OCI-M2 (cell line): ENCODE data around the gene MRPL55.
A peak's percentile ranks its signal among the peaks of the same experiment; 100 is the strongest.

ENCODE experiments used
- DNase-seq: peaks from one replicate; lab custom pipeline; 2025; ENCODE audit not compliant: unreplicated experiment; lab: John Stamatoyannopoulos, UW

MRPL55 gene

DNA sequence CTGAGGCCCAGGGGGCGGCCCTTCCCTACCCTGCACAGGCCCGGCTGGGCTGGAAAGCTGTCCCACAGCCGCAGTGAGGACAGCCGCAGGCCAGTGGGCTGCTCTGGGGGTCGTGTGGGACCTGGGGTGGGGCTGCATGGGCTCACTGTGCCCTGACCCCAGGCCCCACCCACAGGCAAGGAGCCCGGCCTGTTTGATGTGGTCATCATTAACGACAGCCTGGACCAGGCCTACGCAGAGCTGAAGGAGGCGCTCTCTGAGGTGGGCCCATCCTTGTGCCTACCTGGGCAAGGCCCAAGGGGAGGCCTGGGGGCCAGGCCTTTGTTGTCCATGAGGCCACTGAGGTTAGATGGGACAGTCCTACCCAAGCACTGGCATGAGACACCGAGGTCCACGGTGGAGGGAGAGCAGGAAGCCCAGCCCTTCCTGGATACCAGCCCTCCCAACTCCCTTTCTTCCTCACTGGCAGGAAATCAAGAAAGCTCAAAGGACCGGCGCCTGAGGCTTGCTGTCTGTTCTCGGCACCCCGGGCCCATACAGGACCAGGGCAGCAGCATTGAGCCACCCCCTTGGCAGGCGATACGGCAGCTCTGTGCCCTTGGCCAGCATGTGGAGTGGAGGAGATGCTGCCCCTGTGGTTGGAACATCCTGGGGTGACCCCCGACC, 39.2 kb upstream of the MRPL55 start:
- DNase-seq, result no peak

DNA sequence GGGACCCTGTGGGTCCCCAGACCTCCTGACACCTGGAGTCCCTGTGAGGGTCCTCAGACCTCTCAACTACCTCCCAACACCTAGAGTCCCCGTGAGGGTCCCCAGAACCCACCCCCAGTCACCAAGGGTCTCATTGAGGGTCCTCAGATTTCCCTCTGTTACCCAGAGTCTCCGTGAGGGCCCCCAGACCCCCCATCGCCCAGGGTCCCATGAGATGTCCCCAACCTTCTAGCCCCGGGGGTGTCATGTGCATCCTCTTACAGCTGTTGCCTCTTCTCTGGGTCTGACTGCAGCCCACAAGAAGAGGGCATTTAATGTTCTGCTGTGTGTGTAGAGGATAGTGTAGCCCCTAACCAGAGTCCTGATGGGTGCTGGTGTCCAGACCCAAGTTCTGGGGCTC, 38.7 kb upstream of the MRPL55 start:
- DNase-seq, result no peak

DNA sequence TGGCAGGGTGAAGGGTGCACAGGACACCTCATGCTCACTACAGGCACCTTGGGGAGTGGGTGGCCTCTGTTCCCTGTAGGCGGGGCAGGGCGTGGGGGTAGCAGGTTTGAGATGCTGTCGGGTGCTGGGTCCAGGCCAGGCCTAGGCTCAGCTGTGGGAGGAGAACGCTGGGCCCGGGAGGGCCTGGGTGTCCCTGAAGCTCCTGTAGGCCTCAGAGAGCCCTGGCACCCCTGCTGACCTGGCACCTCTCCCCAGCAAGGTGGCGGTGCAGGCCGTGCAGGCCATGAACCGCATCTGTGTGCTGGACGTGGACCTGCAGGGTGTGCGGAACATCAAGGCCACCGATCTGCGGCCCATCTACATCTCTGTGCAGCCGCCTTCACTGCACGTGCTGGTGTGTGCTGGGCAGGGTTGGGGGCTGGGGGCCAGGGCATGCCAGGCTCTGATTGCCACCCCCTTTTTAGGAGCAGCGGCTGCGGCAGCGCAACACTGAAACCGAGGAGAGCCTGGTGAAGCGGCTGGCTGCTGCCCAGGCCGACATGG, 38.1 kb upstream of the MRPL55 start:
- DNase-seq, result no peak

DNA sequence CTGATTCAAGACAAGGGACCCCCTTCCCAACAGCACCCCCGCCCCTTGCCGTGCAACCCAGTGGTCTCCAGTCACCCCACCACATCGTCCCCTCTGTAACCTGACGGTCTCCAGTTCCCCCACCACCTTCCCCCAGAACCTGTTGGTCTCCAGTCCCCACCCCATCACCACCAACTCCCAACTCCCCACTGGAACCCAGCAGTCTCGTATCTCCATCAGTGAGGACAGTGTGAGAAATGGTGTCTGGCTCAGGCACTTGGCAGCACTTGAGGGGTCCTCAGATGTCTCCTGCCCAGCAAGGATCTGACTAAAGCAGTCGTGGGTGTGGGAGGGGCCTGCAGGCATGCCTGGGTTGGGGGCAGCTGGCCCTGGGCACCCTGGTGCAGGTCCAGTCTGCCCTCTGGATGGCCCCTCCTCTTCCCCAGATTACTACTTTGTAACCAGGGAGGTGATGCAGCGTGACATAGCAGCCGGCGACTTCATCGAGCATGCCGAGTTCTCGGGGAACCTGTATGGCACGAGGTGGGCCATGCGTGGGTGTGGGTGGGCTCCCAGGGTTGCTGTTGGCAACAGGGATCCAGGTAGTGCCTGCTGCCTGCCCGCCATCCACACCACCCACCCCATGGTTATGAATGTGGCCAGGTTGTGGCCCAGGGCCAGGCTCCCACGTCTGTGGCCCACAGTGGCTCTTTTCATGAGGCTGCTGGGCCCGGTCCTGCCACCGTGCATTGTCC, 37.5 kb upstream of the MRPL55 start:
- DNase-seq, result no peak

DNA sequence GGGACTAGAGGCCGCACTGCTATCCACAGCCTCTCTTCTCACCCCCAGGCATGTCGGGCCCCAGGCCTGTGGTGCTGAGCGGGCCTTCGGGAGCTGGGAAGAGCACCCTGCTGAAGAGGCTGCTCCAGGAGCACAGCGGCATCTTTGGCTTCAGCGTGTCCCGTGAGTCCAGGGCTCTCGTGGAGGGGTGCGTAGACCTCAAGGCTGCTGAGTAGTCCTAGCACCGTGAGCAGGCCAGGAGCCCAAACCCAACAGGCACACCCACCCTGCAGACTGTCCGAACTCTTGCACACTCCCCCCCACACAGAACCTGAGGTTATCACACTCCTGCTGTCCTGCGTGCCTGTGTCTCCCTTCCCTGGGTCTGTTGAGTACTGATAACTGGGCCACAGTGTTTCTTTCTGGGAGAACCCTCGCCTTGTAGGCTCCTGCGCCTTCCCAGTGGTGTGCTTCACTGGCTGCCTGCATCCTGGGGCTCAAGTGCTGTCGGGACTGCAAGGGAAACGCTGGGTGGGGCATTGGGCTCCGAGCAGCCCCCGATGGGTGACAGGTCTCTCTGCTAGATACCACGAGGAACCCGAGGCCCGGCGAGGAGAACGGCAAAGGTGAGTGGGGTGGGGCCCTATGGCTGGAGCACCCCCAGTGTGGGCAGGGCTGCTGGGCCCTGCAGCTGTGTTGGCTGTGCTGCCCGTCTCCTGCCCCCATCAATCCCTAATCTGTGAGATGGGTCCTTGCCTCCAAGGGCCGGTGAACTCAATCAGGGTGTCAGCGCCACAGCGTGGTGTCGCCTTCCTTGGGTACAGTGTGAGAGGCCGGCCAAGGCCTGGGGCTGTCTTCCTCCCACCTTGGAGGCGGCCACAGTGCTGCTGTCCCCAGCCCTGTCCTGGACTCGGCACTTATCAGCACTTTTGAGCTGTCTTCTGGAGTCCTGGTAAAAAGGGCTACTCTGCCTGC, 36.6 kb upstream of the MRPL55 start:
- DNase-seq, result no peak

DNA sequence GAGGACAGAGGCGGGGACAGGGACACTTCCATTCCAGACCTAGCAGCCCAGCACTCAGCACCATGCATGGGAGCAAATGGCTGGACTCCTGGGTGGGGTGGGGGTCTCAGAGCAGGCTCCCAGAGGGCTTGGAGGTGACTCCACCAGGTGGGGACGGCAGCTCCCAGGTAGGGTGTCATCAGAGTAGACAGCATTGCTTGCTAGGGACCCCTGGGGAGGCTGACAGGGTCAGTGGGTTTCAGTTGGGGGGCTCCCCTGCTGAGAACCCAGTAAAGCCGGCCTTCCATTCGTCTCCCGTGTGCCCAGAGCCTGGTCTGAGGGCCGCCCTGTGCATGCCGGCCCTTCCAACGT, 35.9 kb upstream of the MRPL55 start:
- no peak for DNase-seq

DNA sequence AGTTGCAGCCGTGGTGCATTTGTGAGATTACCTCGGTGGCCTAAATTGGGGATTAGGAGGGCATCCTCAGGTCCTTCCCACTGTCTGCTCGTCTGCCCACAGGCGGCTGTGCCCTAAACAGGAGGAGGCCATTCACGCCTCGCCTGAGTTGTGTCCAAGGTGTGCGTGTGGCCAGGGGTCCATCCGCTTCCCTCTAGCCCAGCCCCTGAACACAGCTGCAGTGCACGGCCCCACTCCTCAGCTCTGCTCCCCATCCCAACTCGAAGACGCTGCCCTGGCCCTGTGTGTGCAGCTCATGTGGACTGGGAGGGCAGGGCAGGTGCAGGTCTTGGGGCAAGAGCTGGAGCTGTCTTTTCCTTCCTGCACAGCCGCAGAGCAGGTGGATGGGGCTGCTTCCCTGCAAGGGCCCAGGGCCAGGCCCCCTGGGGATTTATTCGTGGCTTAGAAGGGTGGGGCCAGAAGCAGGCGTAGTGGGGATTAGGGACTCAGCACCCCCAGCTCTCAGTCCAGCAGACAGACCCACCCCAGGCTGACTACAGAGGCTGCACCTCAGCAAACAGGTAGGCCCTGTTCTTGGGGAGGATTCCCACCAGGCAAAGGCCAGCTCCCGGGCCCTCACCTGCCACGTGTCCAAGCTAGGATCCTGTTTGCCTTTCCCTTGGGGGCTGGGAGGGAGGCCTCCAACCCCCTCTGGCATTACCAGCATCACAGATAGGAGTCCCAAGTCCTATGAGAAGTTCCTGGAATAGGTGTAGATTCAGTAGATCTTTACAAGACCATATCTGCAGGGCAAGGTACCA, 35.3 kb upstream of the MRPL55 start:
- DNase-seq, result no peak

DNA sequence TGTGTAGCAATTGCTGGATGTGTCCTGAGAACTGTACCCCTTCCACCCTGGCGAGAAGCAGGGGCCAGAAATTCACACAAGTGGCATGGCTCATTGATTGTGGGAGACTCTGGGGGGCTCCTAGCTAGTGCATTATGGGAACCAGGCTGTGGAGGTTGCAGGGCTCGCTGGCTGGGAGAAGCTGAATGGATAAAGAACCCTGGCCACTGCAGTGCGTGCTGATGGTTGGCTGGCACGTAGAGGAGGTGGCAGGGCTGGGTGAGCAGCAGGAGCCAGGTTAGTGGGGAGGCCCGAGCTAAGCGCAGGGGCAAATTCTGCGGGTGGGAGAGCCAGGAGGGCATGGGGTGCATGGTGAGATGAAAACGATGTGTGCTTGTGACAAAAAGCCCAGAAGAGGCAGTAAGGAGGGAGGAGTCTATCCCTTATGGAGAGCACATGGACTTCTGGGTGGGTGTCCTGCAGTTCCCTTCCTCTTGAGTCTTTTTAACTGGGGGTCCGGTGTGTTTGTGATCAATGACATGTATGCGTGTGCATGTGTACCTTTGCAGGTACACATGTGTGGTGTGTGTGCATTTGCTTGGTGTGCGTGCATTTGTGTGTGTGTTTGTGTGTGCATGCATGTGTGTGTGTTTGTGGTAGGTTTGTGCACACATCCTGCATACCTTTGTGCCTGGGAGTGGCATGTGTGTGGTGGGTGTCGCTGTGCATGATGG, 34.5 kb upstream of the MRPL55 start:
- no peak for DNase-seq

DNA sequence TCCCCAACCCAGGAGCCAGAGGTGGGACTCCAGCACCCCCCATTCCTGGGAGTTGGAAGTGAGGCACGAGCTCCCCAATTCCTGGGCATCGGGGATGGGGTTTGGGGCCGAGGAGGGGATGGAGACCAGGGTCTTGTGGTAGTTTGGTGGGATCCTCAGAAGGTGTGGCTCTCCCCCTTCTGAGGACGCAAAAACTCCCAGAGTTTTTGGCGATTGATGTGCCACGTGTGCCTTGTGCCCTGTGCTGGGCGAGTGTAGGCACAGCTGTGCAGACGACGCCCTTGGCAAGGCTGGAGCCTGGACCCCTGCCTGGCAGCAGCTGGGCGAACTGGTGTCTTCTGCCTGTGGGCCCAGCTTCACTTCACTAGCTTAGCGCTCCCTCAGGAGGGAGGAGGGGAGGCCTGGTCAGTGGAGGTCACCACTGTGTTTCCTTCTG, 33.6 kb upstream of the MRPL55 start:
- no peak for DNase-seq

DNA sequence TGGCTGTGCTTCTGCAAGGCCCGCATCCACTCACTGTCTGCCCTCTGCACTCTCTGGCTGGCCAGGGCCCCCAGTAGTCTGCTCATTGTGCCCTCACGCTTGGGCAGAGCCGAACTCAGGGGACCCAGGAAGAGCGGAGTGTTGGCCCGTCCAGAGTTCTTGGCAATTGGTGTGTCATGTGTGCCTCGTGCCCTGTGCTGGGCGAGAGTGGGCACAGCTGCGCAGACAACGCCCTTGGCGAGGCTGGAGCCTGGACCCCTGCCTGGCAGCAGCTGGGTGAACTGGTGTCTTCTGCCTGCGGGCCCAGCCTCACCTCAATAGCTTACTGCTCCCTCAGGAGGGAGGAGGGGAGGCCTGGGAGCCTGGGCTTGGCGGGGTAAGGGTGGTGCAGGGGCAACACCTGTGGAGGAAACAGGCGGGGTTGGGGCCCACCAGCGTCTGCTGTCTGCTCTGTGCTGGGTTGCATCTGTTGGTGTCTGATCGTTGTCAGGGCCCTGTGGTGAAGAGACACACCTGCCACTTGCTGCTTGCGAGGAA, 33.1 kb upstream of the MRPL55 start:
- no peak for DNase-seq

DNA sequence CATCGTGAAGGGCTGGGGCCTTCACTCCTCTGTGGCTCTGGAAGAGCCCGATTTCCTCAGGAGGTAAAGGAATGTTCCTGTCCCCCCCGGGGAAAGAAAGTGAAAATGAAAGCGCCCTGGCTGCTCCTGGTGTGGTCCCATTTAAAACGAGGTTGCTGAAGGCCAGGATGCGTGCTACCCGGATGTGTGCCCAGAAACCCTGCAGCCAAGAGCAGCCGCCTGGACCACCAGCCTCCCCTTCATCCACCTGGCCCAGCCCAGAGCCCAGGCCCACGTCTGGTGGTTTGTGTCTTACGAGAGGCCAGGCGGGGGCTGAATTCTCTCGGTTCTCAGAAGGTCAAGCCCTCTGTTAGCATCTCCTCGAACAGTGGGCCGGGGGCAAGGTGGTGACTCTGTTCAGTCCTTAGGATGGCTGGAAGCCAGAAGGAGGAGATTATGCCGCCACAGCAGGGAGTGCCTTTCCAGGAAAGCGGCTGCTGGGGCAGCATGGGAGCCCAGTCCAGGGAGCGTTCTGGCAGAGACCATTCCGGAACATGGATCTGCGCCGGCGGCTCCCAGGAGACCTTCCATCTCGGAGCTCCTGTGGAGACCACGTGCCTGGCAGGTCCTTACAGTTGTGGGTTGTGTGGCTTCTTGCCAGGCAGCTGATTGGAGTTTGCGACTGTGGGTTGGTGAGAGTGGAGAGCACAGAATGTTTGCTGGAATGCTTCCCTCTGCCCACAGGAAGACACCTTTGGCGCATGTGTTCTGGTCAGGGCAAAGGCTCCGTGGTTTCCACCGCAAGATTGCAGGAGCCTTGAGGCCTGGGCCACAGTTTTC, 32.3 kb upstream of the MRPL55 start:
- DNase-seq, result no peak

DNA sequence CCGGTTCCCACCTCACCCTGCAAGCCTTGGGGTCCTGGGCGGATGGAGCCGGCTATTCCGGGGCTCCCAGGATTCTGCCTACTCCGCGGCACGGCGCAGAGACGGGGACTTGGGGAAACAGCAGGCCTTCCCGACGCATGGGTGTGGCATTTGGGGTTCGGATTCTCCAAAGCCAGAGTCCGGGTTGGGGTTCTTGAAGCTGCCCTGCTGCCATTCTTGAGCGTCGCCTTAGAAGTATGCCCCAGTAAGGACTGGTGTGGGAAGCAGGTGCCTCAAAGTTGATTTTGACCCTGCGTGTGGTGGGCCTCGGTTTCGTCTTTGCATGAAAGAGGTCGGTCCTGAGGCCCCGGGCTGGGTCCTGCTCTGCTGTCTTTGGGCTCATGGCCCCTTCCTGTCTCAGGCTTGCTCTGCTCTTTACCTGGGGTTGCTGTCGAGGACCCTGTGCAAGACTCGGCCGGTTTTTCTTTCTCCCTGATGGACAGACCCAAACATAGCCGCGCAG, 31.7 kb upstream of the MRPL55 start:
- no peak for DNase-seq

DNA sequence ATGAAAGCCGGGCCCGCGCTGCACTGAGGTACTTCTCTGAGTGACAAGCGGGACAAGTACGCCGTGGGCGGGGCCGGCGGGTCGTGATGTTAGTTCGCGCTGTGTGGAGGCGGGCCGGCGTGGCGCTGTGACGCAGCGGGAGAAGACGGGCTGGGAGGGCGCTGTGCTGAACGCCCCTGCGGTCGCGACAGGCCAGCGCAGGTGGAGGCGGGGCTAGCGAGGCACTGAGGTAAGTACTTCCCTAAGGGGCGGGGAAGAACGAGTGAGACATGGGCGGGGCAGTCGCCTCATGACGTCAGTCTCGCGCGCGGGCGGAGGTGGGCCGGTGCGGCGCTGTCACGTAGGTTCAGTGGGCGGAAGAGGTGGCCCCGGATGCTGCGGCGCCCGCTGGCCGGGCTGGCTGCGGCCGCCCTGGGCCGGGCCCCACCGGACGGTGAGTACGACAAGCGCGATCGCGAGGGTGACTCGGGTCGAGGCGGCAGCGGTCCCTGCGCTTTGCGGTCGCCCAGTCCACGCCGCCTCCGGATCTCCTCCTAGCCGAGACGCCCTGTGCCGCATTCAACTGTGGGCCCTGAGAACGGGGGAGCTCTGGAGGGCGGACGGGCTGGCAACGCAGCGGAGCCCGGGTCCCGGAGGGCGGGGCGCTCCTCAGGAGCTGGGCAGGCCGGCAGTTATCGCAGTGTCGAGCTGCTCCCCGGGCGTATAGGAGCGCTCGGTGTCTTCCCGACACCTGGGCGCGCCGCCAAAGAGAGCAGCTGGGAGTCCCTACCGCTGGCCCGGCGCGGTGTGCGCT, 31.0 kb upstream of the MRPL55 start, which contains the start of gene GUK1:
TSS of gene GUK1 (plus strand) at position 349 of the 793 bp plus-strand sequence. CDS start at position 373, 24 bp downstream.
- DNase-seq, result peak; percentile 87

DNA sequence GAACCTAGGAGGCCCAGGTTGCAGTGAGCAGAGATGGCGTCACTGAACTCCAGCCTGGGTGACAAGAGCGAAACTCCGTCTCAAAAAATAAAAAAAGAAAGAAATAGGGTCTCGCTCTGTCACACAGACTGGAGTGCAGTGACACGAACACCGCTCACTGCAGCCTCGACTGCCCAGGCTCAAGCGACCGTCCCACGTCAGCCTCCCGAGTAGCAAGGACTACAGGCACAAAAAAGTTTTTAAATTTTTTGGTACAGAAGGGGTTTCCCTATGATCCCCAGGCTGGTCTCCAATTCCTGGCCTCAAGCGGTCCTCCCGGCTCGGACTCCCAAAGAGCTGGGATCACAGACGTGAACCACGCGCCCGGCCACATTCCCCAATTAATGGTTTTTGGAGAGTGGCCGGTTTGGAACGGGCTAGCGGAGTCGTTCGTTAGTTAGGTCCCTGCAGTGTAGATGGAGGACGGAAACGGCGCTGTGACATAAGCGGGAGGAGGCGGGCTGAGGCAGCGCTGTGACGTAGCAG, 30.4 kb upstream of the MRPL55 start:
- no peak for DNase-seq

DNA sequence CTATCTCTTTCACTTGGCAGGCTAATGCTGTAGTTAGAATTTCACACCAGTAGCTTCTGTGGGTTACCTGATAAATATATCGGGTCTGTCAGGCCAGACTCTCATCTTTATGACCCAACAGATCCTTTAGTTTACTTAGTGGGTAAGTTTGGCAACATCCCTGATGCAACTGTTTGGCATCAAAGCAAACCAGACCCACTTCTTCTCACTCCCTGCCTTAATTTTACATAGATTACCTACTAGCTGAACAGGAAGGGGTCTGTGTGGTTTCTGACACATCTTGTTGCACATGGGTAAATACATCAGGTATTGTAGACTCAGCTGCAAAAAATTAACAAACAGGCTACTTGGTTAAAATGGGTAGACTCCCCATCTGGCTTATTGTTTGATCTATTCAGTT, 27.8 kb upstream of the MRPL55 start:
- DNase-seq, result no peak

DNA sequence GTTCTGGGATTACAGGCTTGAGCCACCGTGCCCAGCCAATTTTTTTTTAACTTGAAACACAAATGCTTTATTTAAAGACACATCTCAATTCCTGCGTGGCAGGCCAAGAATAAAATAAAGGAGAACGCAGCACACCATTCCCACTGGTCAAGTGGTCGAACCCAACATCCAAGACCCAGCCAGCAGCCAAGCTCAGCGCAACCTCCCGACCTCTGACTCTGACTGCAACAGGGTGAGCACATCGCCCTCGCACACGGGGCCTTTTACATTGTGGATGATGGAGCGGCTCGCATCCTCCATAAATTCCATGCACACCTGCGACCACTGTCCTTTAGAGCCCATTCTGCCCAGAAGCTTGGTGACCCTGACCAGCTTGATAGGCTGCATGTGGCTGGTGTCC, 25.5 kb upstream of the MRPL55 start:
- no peak for DNase-seq

DNA sequence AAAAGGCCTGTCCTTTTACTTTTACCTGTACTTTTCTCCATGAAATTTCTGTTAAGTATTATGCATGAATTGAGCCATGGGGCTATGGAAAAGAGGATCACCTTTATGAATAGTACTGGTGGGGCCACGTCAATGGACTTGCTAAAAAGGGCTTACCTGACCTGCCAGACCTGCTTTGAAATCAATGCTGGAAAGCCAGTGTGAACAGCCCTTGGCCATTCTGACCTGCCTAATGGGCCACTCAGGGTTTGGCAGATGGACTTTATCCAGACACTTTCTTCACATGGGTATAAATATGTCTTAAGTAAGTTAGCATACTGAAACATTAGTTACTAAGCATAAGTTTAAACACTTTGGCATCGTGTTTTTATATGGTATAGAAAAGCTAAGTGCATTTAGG, 22.7 kb upstream of the MRPL55 start:
- no peak for DNase-seq

DNA sequence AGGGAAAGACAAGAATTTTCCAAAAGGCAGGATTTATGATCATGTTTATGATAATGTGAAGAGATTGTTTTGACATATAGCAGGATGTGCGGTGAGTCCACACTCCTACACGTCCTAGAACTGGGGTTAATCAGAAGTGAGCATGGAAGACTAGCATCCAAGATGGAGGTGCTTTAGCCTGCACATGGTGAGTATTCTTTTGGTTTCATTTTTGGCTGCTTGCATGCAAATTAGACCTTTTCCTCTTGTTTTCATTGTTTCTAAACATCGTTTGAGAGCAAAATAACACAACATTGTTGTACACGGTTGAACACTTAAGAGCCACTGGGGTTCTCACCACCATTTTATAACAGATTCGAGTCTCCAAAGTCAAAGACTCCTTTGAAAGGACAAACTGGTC, 16.1 kb upstream of the MRPL55 start:
- no peak for DNase-seq
